Measurements from ENCODE around the gene PTPRF.
"Not testable (repeated sequence)": the region's sequence is repeated elsewhere in the genome, so short reads cannot be mapped to it uniquely, and the experiment has no call there.

PTPRF gene

GRCh38 chr1:43530483-43531106 is at the start of gene PTPRF:
TSS of gene PTPRF (plus strand) at chr1:43530883. CDS start at chr1:43545076, 14,193 bp downstream.
- in situ Hi-C loops (cut with MboI; ENCODE audit: low sequenced_read_pairs) = loop anchor here (10.0 to 25.0 kb wide), 2 partner anchors 407 to 514 kb away; partner anchors contain the start of genes ARTN and IPO13

DNA sequence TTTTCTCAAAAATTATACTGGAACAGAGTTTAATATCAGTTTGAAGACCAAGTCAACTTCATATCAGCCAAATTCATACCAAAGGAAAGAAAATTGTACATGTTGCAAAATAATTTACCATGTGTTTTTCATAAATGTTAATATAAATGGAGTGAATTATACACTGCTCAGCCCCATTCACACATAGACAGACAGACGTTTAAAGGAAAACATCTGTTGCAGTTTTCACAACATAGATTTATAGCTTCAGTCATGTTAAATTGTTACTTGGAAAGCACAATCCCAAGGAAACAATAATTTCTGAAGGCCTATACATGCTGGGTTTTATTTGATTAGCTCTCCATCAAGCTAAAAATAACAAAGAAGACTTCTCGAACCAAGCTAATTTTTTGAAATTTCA is 49.2 kb upstream of the PTPRF start:
- in situ Hi-C loops (cut with MboI; ENCODE audit: low sequenced_read_pairs) = no loop called here

GRCh38 chr1:43482215-43482614 is 48.5 kb upstream of the PTPRF start:
- in situ Hi-C loops (cut with MboI; ENCODE audit: low sequenced_read_pairs) = no loop called here

DNA sequence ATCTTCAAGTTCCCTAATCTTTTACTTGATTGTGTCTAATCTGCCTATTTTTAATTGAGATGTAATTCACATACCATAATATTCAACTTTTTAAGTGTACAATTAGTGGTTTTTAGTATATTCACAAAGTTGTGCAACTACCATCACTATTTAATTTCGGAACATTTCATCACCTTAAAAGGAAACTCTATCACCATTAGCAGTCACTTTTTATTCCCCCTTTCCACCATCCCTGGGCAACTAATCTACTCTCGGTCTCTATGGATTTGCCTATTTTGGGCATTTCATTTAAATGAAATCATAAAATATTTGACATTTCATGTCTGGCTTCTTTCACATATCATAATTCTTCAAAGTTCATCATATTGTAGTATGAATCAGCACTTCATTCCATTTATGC is 46.3 kb upstream of the PTPRF start:
- in situ Hi-C loops (cut with MboI; ENCODE audit: low sequenced_read_pairs) = no loop called here

- in situ Hi-C loops (cut with MboI; ENCODE audit: low sequenced_read_pairs) = no loop called here
Observed at GRCh38 chr1:43488165-43488564, 42.5 kb upstream of the PTPRF start.

DNA sequence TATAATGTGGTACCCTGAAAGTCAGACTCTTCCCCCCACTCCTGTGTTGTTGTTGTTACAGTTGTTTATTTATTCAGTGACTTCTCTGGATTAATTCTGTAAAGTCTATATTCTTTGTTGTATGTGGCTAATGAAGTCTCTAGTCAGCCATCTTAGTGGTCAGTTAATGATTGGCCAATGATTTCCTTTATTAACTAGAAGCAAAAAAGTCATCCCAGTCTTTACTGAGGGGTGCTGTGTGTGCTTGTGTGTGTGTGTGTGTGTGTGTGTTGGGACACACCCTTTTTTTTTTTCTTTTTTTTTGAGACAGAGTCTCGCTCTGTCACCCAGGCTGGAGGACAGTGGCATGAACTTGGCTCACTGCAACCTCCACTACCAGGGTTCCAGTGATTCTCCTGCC is 39.6 kb upstream of the PTPRF start:
- in situ Hi-C loops (cut with MboI; ENCODE audit: low sequenced_read_pairs) = no loop called here

DNA sequence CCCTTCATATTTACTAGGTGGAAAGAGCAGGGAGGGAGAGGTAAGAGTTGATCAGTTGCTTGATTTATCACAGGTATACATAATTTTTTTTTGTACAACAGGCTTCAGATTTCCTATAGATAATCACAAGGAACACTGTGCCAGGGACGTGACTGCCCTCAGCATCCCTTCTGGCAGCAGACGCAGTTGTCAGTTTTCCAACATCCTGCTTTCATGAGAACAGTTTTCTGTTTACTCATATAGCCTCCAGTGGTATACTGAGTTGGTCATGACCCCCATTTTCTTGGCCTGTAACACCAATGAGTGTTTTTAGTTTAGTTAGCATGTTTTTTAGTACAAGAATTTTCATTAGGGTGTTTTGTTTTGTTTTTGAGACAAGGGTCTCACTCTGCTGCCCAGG is 37.9 kb upstream of the PTPRF start:
- in situ Hi-C loops (cut with MboI; ENCODE audit: low sequenced_read_pairs) = no loop called here

GRCh38 chr1:43493661-43494450 is 36.8 kb upstream of the PTPRF start:
- in situ Hi-C loops (cut with MboI; ENCODE audit: low sequenced_read_pairs) = no loop called here

- in situ Hi-C loops (cut with MboI; ENCODE audit: low sequenced_read_pairs) = no loop called here
Observed at GRCh38 chr1:43495204-43495603, 35.5 kb upstream of the PTPRF start.

GRCh38 chr1:43499898-43500297 is 30.8 kb upstream of the PTPRF start:
- in situ Hi-C loops (cut with MboI; ENCODE audit: low sequenced_read_pairs) = no loop called here

- in situ Hi-C loops (cut with MboI; ENCODE audit: low sequenced_read_pairs) = not testable (repeated sequence)
Observed at GRCh38 chr1:43501806-43502205, 28.9 kb upstream of the PTPRF start.

- in situ Hi-C loops (cut with MboI; ENCODE audit: low sequenced_read_pairs) = no loop called here
Observed at GRCh38 chr1:43503534-43503933, 27.1 kb upstream of the PTPRF start.

DNA sequence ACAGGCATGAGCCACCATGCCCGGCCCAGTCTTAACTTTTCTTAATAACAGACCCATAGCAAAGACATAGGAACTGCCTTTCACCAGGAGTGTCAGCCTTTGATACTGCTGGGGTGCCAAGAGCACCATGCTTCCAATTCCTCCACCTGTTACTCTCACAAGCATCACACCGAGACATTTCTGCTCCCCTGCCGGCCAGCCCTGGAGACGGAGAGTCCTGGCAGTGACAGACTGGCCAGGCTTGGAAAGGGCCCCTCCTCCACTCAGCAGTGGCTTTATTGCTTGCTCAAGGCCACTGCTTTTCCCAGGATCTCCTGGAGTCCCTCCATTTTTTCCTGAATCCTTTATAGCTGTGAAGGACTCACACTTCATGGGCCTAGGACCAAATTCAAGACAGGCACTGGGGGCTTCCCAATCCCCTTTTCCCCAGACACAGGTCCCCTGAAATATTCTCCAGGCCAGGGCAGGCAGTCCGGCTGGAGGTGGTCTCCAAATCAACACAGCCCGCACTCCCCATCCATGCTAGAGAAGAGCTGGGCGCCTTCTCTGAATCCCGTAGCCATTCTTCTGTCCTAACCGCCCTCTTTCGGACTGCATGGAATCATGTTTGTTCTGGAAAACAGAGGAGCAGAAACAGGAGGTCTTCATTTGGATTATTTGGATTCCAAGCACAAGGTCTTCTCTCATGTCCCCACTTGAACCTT is 25.5 kb upstream of the PTPRF start:
- in situ Hi-C loops (cut with MboI; ENCODE audit: low sequenced_read_pairs) = no loop called here

DNA sequence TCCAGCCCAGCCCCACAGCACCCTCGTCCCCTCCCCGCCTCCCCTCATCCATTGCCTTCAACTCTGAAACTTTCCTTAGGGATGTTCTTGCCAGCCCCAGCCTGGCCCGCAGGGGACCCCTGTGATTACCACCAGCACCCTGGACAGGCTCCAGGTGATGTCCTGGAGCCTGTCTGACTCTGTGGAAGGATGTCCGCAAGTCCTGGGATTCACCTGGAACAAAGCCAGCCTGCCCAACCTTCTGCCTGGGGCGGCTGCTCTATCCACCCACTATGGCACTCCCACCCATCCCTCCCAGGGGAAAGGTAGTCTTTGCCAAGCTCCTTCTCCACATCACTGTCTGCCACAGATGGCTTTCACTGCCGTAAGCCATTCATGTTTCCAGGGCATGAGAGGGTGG is 24.4 kb upstream of the PTPRF start:
- in situ Hi-C loops (cut with MboI; ENCODE audit: low sequenced_read_pairs) = no loop called here

GRCh38 chr1:43507296-43508295 is 23.1 kb upstream of the PTPRF start:
- in situ Hi-C loops (cut with MboI; ENCODE audit: low sequenced_read_pairs) = no loop called here

DNA sequence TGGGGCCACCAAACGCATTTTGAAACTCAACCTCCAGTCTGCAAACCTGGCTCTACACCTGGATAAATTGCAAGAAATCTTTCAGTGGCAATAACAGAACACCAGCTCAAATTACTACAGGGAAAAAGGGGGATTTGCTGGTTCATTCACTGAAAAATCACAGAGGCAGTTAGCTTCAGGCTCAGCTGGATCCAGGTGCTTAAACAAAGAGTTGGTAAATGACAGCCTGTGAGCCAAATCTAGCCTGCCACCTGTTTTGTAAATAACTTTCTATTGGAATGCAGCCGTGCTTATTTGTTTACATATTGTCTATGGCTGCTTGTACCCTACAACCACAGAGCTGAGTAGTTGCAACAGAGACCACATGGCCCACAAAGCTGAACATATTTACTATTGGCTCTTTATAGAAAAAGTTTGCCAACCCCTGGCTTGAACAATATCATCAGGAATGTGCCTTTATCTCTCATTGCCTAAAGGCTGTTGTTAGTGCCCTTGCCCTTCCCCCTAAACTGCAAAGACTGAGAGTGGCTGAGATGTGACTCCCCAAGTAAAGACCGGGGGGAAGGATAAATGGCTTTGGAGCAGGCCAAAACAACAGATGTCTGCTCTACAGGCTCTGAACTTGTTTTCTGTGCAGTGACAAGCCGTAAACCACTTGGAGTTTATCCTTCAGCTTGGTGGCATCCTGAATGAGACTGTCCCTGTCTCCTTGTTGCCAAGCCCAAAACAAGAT is 21.5 kb upstream of the PTPRF start:
- in situ Hi-C loops (cut with MboI; ENCODE audit: low sequenced_read_pairs) = no loop called here

DNA sequence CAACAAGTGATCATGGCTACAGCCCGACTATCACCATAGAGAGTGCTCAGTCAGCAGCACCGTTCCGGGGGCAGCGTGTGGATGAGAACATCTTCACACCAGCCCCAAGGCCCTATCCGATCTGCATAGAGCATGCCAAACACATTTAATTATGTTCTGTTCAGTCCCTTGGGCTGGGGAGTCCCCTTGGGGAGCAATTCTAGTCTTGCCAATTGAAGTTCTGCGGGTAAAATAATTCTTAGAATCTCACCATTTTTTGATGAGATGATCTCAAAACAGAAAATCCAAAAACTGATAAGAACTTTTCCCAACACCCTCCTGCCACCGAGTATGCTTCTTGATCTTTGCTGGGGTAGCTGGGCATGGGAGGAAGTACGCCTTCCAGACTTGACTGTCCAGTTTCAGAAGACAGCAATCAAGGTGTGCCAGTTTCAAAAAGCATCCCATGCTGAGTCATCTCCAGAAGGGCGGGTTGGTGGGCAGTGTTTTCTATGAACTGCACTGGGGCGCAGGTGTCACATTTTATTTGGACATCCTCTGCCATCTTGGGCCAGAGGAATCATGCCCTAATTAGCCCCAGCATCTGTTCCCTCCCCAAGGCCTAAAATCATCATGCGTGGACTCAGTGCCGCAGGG is 20.8 kb upstream of the PTPRF start:
- in situ Hi-C loops (cut with MboI; ENCODE audit: low sequenced_read_pairs) = no loop called here

- in situ Hi-C loops (cut with MboI; ENCODE audit: low sequenced_read_pairs) = no loop called here
Observed at GRCh38 chr1:43510621-43511020, 20.1 kb upstream of the PTPRF start.

GRCh38 chr1:43511394-43511793 is 19.3 kb upstream of the PTPRF start:
- in situ Hi-C loops (cut with MboI; ENCODE audit: low sequenced_read_pairs) = no loop called here
